GM12878 (cell line): Measurements from ENCODE around the gene CCM2. TPM values are rescaled to one million over a fixed set of nuclear protein-coding genes. Genes with fewer than 3 reads are reported as not detected.

ENCODE experiments used
- ATAC-seq: fragments of 200-7000 bp; cut with Tn5 transposase; 3 replicates; pipeline ENCODE4 v1.9.1; 2020; ENCODE audit warnings: mild to moderate bottlenecking, moderate library complexity
- BruUV-seq: library from RNA; stranded (reverse); fragments of 400-500 nt; replicated peaks from 2 replicates; lab custom pipeline; 2021; lab: Mats Ljungman, UMichigan
- CTCF ChIA-PET: fragments of 300-600 bp; sonication (Branson Sonifier 250); formaldehyde crosslinking; extraction: SDS; loops from one replicate; lab custom pipeline; 2021; ENCODE audit warnings: inconsistent platforms; lab: Yijun Ruan, JAX
- POLR2A ChIA-PET: fragments of 350-600 bp; formaldehyde crosslinking; extraction: SDS; loops from one replicate; lab custom pipeline; 2021; ENCODE audit warnings: inconsistent platforms; lab: Charles Lee
- RAD21 ChIA-PET: fragments of 300-600 bp; sonication (Branson Sonifier 250); formaldehyde crosslinking; loops from one replicate; lab custom pipeline; 2023; ENCODE audit warnings: antibody characterized with exemption; ENCODE audit not compliant: unreplicated experiment; lab: Charles Lee
- SMC1A ChIA-PET: fragments of 300-600 bp; sonication (Branson Sonifier 250); formaldehyde crosslinking; loops from one replicate; lab custom pipeline; 2023; ENCODE audit not compliant: unreplicated experiment, uncharacterized antibody; lab: Charles Lee
- DNase-seq: peaks from one replicate; pipeline ENCODE4 v3.0.0-alpha.2; 2011; ENCODE audit warnings: low read depth, low spot score
- FAIRE-seq: peaks from 3 replicates; lab custom pipeline; 2011; peaks lifted over from hg19 to GRCh38; lab: Jason Lieb, UNC
- H2AFZ ChIP-seq: 2 replicates; pipeline ENCODE4 v1.6.0; 2011; ENCODE audit warnings: low read depth, low read length, control low read depth; ENCODE audit not compliant: control insufficient read depth
- H3K27ac ChIP-seq: 2 replicates; pipeline ENCODE4 v1.5.1; 2011; ENCODE audit warnings: control low read depth; ENCODE audit not compliant: control insufficient read depth, insufficient read depth
- H3K27me3 ChIP-seq, 2 experiments: replicated peaks in 1 of 2; 2 replicates each; pipeline versions ENCODE4 v1.6.0 to v1.6.1; 2011; ENCODE audit warnings: low read length in 1 of 2; ENCODE audit not compliant: control insufficient read depth in 2 of 2, insufficient read depth in 2 of 2
- H3K36me3 ChIP-seq, 2 experiments: 2 replicates each; pipeline ENCODE4 v1.5.1; 2011; ENCODE audit warnings: low read length in 1 of 2; ENCODE audit not compliant: control insufficient read depth in 2 of 2, insufficient read depth in 2 of 2
- H3K4me1 ChIP-seq: 2 replicates; pipeline ENCODE4 v1.6.1; 2011; ENCODE audit warnings: mild to moderate bottlenecking, low read length, moderate library complexity, mixed read lengths; ENCODE audit not compliant: control insufficient read depth, insufficient read depth
- H3K4me2 ChIP-seq: 2 replicates; pipeline ENCODE4 v1.6.0; 2011; ENCODE audit warnings: control low read depth; ENCODE audit not compliant: control insufficient read depth, insufficient read depth
- H3K4me3 ChIP-seq: fragments of 200-600 bp; sonication (generic); 2 replicates; pipeline ENCODE4 v1.5.1; 2016
- H3K79me2 ChIP-seq: 2 replicates; pipeline ENCODE4 v1.6.0; 2011; ENCODE audit warnings: low read length; ENCODE audit not compliant: control insufficient read depth, insufficient read depth
- H3K9ac ChIP-seq: 2 replicates; pipeline ENCODE4 v1.8.0; 2011; ENCODE audit warnings: low read length, control low read depth, mixed read lengths; ENCODE audit not compliant: control insufficient read depth, insufficient read depth
- H3K9me3 ChIP-seq: replicated peaks from 3 replicates; pipeline ENCODE4 v1.5.1; 2011; ENCODE audit warnings: mild to moderate bottlenecking, low read length; ENCODE audit not compliant: control insufficient read depth, insufficient read depth
- H4K20me1 ChIP-seq: 2 replicates; pipeline ENCODE4 v1.6.0; 2011; ENCODE audit not compliant: control insufficient read depth, insufficient read depth
- NR2C2 ChIP-seq: IDR thresholded peaks from 2 replicates; pipeline ENCODE4 v1.6.1; 2011; ENCODE audit warnings: borderline replicate concordance, low read depth; ENCODE audit not compliant: control insufficient read depth, insufficient read length
- POLR2A ChIP-seq: IDR thresholded peaks from 2 replicates; pipeline ENCODE4 v1.6.1; 2011; ENCODE audit warnings: low read depth, mild to moderate bottlenecking, low read length
- RELB ChIP-seq: fragments of 450-650 bp; IDR thresholded peaks from 2 replicates; pipeline ENCODE4 v1.6.1; 2017; ENCODE audit warnings: low read depth, mild to moderate bottlenecking, moderate library complexity
- SUPT20H ChIP-seq: IDR thresholded peaks from 2 replicates; pipeline ENCODE4 v1.6.1; 2011; ENCODE audit warnings: low read depth, mild to moderate bottlenecking, low read length, moderate library complexity, borderline replicate concordance; ENCODE audit not compliant: control insufficient read depth
- WGBS: methylation state at CpG from one replicate; pipeline ENCODE4 v1.1.6; 2016; ENCODE audit warnings: low lambda C conversion rate; ENCODE audit not compliant: insufficient replicate concordance, insufficient coverage; ENCODE audit errors: missing lambda C conversion rate; 5-methylcytosine and 5-hydroxymethylcytosine counted together
- in situ Hi-C: fragments of 300-500 bp; cut with MboI; formaldehyde crosslinking; loops from 9 replicates; pipeline ENCODE4 v1.14.3; 2018; ENCODE audit warnings: mixed read lengths
- intact Hi-C: fragments of 100-400 bp; cut with micrococcal nuclease; formaldehyde crosslinking; loops from one replicate; pipeline ENCODE4 v1.14.2; 2022; ENCODE audit not compliant: unreplicated experiment
- polyA plus RNA-seq, 11 experiments: library from polyadenylated mRNA; depleted of rRNA in 4 of 11; unstranded in 6 of 11; stranded (reverse) in 5 of 11; fragments of >200 nt; fragmentation: Nextera tagmentation in 4 of 11; fragmentation: Illumina TruSeq in 1 of 11; extraction: Ambion mirVana in 4 of 11; extraction: Trizol in 1 of 11; gene quantifications; 1 replicate in 1 of 11; 2 replicates in 10 of 11; pipeline versions ENCODE4 v1.2.1 to v1.2.3, GENCODE V29; 2011 to 2016; ENCODE audit warnings: inconsistent platforms in 2 of 11, missing spikeins in 2 of 11, low read depth in 1 of 11
- total RNA-seq, 4 experiments: library from RNA; depleted of rRNA in 3 of 4; stranded (reverse); fragments of >200 nt in 3 of 4; fragmentation: Illumina TruSeq in 1 of 4; extraction: Trizol in 1 of 4; gene quantifications; 2 replicates each; pipeline versions ENCODE4 v1.2.1 to v1.2.3, GENCODE V29; 2013 to 2021
- TF ChIP-seq, protein P1 (sequence below): fragments of 450-650 bp; formaldehyde crosslinking; IDR thresholded peaks from 2 replicates; pipeline ENCODE4 v1.4.0; 2020; ENCODE audit warnings: mild to moderate bottlenecking, moderate library complexity
- TF ChIP-seq, protein P2 (sequence below): fragments of 450-650 bp; formaldehyde crosslinking; IDR thresholded peaks from 2 replicates; pipeline ENCODE4 v1.5.0; 2022; ENCODE audit warnings: mild to moderate bottlenecking, missing genetic modification characterization

The CCM2 gene
- total and polyA plus RNA-seq, 10 of the 15 experiments (the other 5 are each of a cell fraction or from before 2014, with no cell fraction given) = 1.00 to 82.3 (median 48.7) TPM

DNA sequence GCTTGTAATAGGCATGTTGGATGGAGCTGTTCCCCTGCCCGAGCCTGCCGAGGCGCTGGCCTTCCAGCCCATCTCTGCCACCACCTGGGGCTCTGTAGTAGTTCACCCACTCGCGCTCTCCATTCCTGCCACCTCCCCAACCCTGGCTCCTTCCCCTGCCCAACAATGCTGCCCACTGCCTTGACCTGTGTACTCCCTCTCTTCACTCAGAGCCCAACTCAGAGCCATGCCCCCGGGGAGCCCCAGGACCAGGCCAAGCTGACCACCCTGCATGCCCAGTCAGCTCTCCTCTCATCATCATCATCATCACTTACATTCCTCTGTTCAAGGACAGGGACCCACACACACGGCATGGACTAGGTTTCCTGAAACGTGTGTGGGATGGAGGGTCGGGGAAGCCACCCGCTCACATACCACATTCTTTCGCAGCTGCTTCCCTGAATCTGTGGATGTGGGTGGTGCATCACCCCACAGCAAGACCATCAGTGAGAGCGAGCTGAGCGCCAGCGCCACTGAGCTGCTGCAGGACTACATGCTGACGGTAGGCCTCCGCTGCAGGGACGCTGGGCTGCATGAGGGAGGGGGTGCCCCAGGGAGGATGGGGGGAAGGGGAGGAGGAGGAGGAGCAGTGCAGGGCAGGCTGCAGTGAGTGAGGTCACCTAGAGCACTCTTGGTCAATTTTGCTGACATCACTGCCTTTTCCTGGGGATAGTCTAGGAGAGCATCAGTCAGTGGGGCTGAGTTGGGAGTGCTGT is 73.2 kb downstream of the CCM2 start:
- DNase-seq (no peak), ATAC-seq (no peak), FAIRE-seq (no peak)
- Histone ChIP-seq H3K4me2 (no peak overlapping the region), H3K27me3 (no peaks in the 10 kb centered on the region), H3K36me3 (peaks cover 23 to 64% of the 10 kb centered on the region in 2 experiments), H4K20me1 (no peaks in the 10 kb centered on the region), H3K4me3 (no peak overlapping the region), H3K4me1 (no peaks in the 10 kb centered on the region), H3K9me3 (no peaks in the 10 kb centered on the region), H3K79me2 (no peaks in the 10 kb centered on the region), H3K27ac (no peak overlapping the region), H2AFZ (no peak overlapping the region), H3K9ac (no peak overlapping the region)
- POLR2A ChIA-PET = interaction anchor here (1.0 kb wide), 1 partner anchor 13 kb away, joined by 3 read pairs; no protein-coding TSS in a partner anchor
- in situ Hi-C loops = no loop called here
- RAD21 ChIA-PET = interaction anchor here (1.5 kb wide), 1 partner anchor 99 kb away, joined by 5 read pairs; no protein-coding TSS in a partner anchor
- TF ChIP-seq NR2C2 = no peak
- no peak for TF ChIP-seq RELB
- TF ChIP-seq SUPT20H = no peak
- TF ChIP-seq POLR2A = 0 out of 2 replicates have a peak, but pooled peaks have one; percentile 8
- TF ChIP-seq, protein P1, sequence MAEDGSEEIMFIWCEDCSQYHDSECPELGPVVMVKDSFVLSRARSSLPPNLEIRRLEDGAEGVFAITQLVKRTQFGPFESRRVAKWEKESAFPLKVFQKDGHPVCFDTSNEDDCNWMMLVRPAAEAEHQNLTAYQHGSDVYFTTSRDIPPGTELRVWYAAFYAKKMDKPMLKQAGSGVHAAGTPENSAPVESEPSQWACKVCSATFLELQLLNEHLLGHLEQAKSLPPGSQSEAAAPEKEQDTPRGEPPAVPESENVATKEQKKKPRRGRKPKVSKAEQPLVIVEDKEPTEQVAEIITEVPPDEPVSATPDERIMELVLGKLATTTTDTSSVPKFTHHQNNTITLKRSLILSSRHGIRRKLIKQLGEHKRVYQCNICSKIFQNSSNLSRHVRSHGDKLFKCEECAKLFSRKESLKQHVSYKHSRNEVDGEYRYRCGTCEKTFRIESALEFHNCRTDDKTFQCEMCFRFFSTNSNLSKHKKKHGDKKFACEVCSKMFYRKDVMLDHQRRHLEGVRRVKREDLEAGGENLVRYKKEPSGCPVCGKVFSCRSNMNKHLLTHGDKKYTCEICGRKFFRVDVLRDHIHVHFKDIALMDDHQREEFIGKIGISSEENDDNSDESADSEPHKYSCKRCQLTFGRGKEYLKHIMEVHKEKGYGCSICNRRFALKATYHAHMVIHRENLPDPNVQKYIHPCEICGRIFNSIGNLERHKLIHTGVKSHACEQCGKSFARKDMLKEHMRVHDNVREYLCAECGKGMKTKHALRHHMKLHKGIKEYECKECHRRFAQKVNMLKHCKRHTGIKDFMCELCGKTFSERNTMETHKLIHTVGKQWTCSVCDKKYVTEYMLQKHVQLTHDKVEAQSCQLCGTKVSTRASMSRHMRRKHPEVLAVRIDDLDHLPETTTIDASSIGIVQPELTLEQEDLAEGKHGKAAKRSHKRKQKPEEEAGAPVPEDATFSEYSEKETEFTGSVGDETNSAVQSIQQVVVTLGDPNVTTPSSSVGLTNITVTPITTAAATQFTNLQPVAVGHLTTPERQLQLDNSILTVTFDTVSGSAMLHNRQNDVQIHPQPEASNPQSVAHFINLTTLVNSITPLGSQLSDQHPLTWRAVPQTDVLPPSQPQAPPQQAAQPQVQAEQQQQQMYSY (CRISPR knock-in tag) = no peak
- TF ChIP-seq, protein P2, sequence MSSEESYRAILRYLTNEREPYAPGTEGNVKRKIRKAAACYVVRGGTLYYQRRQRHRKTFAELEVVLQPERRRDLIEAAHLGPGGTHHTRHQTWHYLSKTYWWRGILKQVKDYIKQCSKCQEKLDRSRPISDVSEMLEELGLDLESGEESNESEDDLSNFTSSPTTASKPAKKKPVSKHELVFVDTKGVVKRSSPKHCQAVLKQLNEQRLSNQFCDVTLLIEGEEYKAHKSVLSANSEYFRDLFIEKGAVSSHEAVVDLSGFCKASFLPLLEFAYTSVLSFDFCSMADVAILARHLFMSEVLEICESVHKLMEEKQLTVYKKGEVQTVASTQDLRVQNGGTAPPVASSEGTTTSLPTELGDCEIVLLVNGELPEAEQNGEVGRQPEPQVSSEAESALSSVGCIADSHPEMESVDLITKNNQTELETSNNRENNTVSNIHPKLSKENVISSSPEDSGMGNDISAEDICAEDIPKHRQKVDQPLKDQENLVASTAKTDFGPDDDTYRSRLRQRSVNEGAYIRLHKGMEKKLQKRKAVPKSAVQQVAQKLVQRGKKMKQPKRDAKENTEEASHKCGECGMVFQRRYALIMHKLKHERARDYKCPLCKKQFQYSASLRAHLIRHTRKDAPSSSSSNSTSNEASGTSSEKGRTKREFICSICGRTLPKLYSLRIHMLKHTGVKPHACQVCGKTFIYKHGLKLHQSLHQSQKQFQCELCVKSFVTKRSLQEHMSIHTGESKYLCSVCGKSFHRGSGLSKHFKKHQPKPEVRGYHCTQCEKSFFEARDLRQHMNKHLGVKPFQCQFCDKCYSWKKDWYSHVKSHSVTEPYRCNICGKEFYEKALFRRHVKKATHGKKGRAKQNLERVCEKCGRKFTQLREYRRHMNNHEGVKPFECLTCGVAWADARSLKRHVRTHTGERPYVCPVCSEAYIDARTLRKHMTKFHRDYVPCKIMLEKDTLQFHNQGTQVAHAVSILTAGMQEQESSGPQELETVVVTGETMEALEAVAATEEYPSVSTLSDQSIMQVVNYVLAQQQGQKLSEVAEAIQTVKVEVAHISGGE (CRISPR knock-in tag) = no peak
- BruUV-seq = no TSS peak
- WGBS = 97% methylated on average over 14 of the region's 17 CpGs
- CTCF ChIA-PET = interaction anchor here (0.7 kb wide), 1 partner anchor 99 kb away, joined by 3 read pairs; no protein-coding TSS in a partner anchor
- SMC1A ChIA-PET = interaction anchor here (1.5 kb wide), 1 partner anchor 99 kb away, joined by 7 read pairs; no protein-coding TSS in a partner anchor
- intact Hi-C loops = no loop called here
